ENCODE results near the gene CERK. TPM values are rescaled to one million over a fixed set of nuclear protein-coding genes. Genes with fewer than 3 reads are reported as not detected.

Gene CERK
- total RNA-seq, 2 donors from 2014 or later = 44.8 to 48.0 TPM

Other genes starting within 250 kb of the CERK start
- gene CELSR1, start 200.6 kb downstream of the CERK start, total RNA-seq = 1 to 10 TPM in 1 of 2 donors, under 1 TPM in 1; 0.54 to 1.1 TPM
- 10 to 100 TPM; 33.8 to 42.4 TPM for gene GRAMD4, start 117.9 kb downstream of the CERK start, total RNA-seq
- 10 to 100 TPM; 17.8 to 50.8 TPM for gene TBC1D22A, start 24.4 kb upstream of the CERK start, total RNA-seq